ENCODE data around the gene AOC2. TPM values are rescaled to one million over a fixed set of nuclear protein-coding genes. Genes with fewer than 3 reads are reported as not detected.
"Not testable (repeated sequence)": the region's sequence is repeated elsewhere in the genome, so short reads cannot be mapped to it uniquely, and the experiment has no call there.

The AOC2 gene
- total RNA-seq, 2 experiments from 2014 or later, result 3.0 to 3.3 TPM

DNA sequence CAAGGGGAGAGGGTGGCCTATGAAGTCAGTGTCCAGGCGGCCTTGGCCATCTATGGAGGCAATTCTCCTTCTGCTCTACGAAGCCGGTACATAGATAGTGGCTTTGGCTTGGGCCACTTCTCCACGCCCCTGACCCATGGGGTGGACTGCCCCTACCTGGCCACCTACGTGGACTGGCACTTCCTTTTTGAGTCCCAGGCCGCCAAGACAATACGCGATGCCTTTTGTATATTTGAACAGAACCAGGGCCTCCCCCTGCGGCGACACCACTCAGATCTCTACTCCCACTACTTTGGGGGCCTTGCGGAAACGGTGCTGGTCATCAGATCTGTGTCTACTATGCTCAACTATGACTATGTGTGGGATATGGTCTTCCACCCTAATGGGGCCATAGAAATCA, 24.0 kb downstream of the AOC2 start:
- Mint-ChIP-seq H3K27ac (no peak overlapping the region), H3K27me3 (peaks cover 6% of the 10 kb centered on the region), H3K4me1 (ENCODE audit: low read depth) (no peaks in the 10 kb centered on the region), H3K36me3 (ENCODE audit: low read depth) (no peaks in the 10 kb centered on the region), H3K4me3 (no peak overlapping the region), H3K9me3 (peaks cover 2% of the 10 kb centered on the region)
- DNase-seq (no peak), ATAC-seq (no peak)
- POLR2A ChIA-PET, result no interaction called here
- no peak for TF ChIP-seq CTCF (IDR thresholded peaks at IDR 0.05)
- intact Hi-C loops (cut with micrococcal nuclease), result no loop called here
- CTCF ChIA-PET, result no interaction called here

DNA sequence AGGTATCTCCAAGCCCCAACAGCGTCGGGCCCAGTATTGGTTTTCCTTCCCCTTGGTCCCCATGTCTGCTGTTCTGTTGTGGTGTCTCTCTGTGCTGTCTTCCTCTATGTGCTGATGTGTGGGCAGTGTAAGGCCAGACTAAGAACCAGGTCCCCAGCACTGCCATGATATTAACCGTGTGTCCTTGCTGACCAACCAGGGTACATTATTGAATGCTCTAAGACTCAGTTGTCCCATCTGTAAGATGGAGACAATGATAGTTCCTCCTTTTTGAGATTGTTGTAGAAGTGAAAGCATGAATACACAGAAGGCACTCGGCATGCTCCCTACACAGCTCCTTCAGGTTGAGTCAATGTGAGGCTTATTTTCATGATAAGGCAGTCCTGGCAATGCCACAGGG, 27.3 kb downstream of the AOC2 start:
- Mint-ChIP-seq H3K36me3 (ENCODE audit: low read depth) (no peaks in the 10 kb centered on the region), H3K4me1 (ENCODE audit: low read depth) (no peaks in the 10 kb centered on the region), H3K27ac (no peak overlapping the region), H3K9me3 (peaks cover 2% of the 10 kb centered on the region), H3K27me3 (peaks cover 6% of the 10 kb centered on the region), H3K4me3 (no peak overlapping the region)
- no peak for DNase-seq
- ChIA-PET POLR2A (no interaction called here), CTCF (no interaction called here)
- no peak for ATAC-seq
- no peak for TF ChIP-seq CTCF (IDR thresholded peaks at IDR 0.05)
- intact Hi-C loops (cut with micrococcal nuclease), result no loop called here

DNA sequence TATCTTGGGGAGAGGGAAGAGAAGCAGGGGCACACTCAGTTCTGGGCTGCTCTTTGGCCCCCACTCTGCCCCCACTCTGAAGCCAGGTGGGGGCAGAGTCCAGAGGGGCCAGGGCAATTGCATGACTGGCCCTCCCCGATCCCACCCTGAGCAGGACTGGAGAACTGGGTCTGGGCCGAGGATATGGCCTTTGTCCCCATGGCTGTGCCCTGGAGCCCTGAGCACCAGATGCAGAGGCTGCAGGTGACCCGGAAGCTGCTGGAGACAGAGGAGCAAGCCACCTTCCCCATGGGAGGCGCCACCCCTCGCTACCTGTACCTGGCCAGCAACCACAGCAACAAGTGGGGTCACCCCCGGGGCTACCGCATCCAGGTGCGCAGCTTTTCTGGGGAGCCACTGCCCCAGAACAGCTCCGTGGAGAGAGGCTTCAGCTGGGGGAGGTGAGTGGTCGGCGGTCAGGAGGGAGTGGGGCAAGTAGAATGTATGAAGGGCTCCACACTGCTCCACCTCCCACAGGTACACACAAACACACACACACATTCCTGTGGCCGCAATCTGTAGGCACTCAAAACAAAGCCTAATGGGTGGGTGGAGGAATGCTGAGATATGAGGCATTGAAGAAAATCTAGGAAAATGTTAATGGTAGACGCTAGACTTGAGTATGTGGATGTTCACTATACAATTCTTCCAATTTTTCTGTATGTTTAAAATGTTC, 28.0 kb downstream of the AOC2 start:
- peaks cover 2% of the 10 kb centered on the region for H3K9me3 Mint-ChIP-seq
- intact Hi-C loops (cut with micrococcal nuclease), result no loop called here
- ChIA-PET POLR2A (no interaction called here), CTCF (no interaction called here)
- no peak for DNase-seq
- H3K27me3 Mint-ChIP-seq, result peaks cover 9% of the 10 kb centered on the region
- ATAC-seq, result no peak
- H3K4me3 Mint-ChIP-seq, result no peak overlapping the region
- H3K36me3 Mint-ChIP-seq (ENCODE audit: low read depth), result no peaks in the 10 kb centered on the region
- no peaks in the 10 kb centered on the region for H3K4me1 Mint-ChIP-seq (ENCODE audit: low read depth)
- TF ChIP-seq CTCF (IDR thresholded peaks at IDR 0.05), result no peak
- H3K27ac Mint-ChIP-seq, result no peak overlapping the region

GRCh38 chr17:42873315-42873714, 28.9 kb downstream of the AOC2 start:
- DNase-seq (no peak), ATAC-seq (no peak)
- H3K4me1 Mint-ChIP-seq (ENCODE audit: low read depth), result no peaks in the 10 kb centered on the region
- H3K9me3 Mint-ChIP-seq, result peaks cover 2% of the 10 kb centered on the region
- ChIA-PET CTCF (no interaction called here), POLR2A (interaction anchor here (0.6 kb wide), 1 partner anchor 56 kb away, joined by 3 read pairs; no protein-coding TSS in a partner anchor)
- H3K4me3 Mint-ChIP-seq, result no peak overlapping the region
- no peaks in the 10 kb centered on the region for H3K36me3 Mint-ChIP-seq (ENCODE audit: low read depth)
- peaks cover 9% of the 10 kb centered on the region for H3K27me3 Mint-ChIP-seq
- H3K27ac Mint-ChIP-seq, result no peak overlapping the region
- TF ChIP-seq CTCF (IDR thresholded peaks at IDR 0.05), result no peak
- intact Hi-C loops (cut with micrococcal nuclease), result no loop called here

DNA sequence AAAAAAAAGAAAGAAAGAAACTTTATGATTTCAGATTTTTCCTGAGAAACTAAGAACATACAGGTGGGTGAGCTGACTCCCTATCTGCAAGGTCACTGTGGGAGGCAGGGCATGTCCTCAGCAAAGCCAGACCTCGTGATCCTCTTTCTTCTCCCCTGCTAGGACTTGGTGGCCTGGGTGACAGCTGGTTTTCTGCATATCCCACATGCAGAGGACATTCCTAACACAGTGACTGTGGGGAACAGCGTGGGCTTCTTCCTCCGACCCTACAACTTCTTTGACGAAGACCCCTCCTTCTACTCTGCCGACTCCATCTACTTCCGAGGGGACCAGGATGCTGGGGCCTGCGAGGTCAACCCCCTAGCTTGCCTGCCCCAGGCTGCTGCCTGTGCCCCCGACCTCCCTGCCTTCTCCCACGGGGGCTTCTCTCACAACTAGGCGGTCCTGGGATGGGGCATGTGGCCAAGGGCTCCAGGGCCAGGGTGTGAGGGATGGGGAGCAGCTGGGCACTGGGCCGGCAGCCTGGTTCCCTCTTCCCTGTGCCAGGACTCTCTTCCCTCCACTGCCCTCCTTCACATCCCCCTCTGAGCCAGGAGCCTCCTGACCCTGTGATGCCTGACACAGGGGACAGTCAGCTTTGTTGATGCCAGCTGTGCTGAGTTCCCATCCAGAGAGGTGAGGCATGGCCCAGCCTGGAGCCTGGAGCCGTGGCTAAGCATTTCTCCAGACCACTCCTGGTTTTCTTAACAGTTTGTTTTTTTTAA, 29.7 kb downstream of the AOC2 start:
- H3K4me1 Mint-ChIP-seq (ENCODE audit: low read depth); H3K9me3 Mint-ChIP-seq; POLR2A ChIA-PET; ATAC-seq; CTCF ChIA-PET; H3K4me3 Mint-ChIP-seq; H3K36me3 Mint-ChIP-seq (ENCODE audit: low read depth); intact Hi-C loops (cut with micrococcal nuclease); H3K27me3 Mint-ChIP-seq; DNase-seq; H3K27ac Mint-ChIP-seq: not testable (repeated sequence)

All from activated CD8-positive, alpha-beta T cell treated with anti-CD3 and anti-CD28 coated beads for 36 hours (primary cell).